GM12801 (cell line): Measurements from ENCODE around the gene AOAH.

Experiments
- CTCF ChIP-seq: IDR thresholded peaks from one replicate; pipeline ENCODE4 v1.5.1; 2011; ENCODE audit warnings: control low read depth; ENCODE audit not compliant: insufficient read length; ENCODE audit errors: extremely low read depth

Gene AOAH

DNA sequence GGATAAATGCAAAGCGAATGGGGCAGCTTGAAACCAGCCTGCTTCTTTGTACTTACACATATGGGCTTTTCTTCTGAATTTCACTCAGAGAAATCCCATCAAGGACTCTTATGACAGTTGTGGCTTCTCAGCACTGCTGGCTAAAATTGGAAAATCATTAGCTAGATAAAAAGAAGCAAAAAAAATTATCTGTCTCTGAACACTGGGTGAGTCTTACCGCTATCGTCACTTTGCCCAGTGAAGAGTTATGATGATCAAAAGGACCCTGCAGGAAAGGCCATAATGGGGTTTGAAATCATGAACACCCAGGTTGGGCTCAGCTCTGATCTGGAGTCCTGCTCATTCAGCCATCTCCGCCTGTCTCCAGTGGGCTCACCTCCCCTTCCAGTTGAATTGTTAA, 34.3 kb downstream of the AOAH start:
- TF ChIP-seq CTCF = no peak

- TF ChIP-seq CTCF = no peak
Observed at GRCh38 chr7:36686499-36686898, 37.8 kb downstream of the AOAH start.

GRCh38 chr7:36684954-36685353, 39.3 kb downstream of the AOAH start:
- no peak for TF ChIP-seq CTCF

GRCh38 chr7:36683695-36684357, 40.5 kb downstream of the AOAH start:
- TF ChIP-seq CTCF = no peak

GRCh38 chr7:36683111-36683510, 41.2 kb downstream of the AOAH start:
- TF ChIP-seq CTCF = no peak

DNA sequence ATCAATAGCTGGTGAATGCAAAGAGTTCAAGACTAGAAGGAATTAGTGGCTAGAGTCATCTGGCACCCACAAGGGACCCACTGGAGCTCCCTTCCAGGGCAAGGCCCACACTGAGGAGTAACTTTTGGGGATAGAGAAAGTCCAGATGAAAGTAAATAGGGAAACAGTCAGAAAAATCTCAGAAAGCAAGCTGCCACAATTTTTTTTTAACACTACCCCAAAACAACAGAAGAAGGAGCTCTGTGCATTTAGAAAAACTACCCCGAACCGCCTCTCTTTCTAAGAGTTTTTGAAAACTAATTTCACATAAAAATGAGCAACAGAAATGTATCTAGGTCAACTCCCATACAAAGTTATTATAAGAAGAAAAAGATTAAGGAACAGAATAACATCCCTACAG, 42.2 kb downstream of the AOAH start:
- TF ChIP-seq CTCF = no peak

DNA sequence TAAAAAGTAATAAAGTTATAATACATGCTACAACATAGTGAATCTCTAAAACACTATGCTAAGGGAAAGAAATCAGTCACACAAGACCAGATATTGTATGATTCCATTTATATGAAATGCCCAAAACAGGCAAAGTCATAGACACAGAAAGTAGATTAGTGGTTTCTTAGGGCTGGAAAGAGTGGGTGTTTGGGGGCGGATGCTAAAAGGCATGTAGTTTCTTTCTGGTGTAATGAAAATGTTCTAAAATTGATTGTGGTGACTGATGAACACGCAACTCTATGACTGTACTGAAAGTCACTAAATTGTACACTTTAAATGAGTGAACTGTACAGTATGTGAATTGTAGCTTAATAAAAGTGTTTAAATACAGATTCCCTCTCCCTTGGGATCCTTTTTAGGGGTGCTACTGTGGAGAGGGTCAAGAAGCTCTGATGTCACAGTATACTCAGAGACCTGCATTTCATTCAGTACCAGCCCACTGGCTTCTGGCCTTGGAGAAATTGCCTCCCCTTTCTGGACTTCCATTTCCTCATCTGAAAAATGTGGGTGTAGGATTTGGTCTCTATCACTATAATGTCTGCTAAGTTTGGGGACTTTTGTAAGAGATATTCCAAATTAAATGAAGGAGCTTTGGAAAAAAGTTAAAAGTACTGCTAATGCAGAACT, 46.4 kb downstream of the AOAH start:
- no peak for TF ChIP-seq CTCF
